ENCODE data around the gene FRMPD1.

Gene FRMPD1

GRCh38 chr9:37753489-37754190 is 102.9 kb downstream of the FRMPD1 start, which contains the start of gene TRMT10B (continued):
- TF ChIP-seq ZNF777 (tag by site-specific recombination; IDR thresholded peaks at IDR 0.05; ENCODE audit: borderline replicate concordance) (no peak), ZNF521 (tag by site-specific recombination; IDR thresholded peaks at IDR 0.05) (no peak), ZNF10 (tag by site-specific recombination; IDR thresholded peaks at IDR 0.05) (no peak), REPIN1 (tag by site-specific recombination; IDR thresholded peaks at IDR 0.05; ENCODE audit: low read depth) (no peak), ZNF768 (tag by site-specific recombination; IDR thresholded peaks at IDR 0.05) (no peak), ZNF112 (tag by site-specific recombination; IDR thresholded peaks at IDR 0.05) (no peak), ZNF529 (tag by site-specific recombination; IDR thresholded peaks at IDR 0.05; ENCODE audit: insufficient replicate concordance) (no peak), ZSCAN23 (tag by site-specific recombination; IDR thresholded peaks at IDR 0.05) (no peak), PRDM6 (tag by site-specific recombination; IDR thresholded peaks at IDR 0.05) (no peak), ZNF596 (tag by site-specific recombination; IDR thresholded peaks at IDR 0.05) (no peak), ZNF155 (tag by site-specific recombination; IDR thresholded peaks at IDR 0.05) (no peak), SP7 (tag by site-specific recombination; IDR thresholded peaks at IDR 0.05) (no peak), CTCF (tag by site-specific recombination; IDR thresholded peaks at IDR 0.05) (no peak), ZNF214 (tag by site-specific recombination; IDR thresholded peaks at IDR 0.05; ENCODE audit: borderline replicate concordance) (no peak), ZBTB7A (tag by site-specific recombination; IDR thresholded peaks at IDR 0.05; ENCODE audit: low read depth) (no peak), ZNF791 (tag by site-specific recombination; IDR thresholded peaks at IDR 0.05) (no peak), ZNF639 (tag by site-specific recombination; IDR thresholded peaks at IDR 0.05) (no peak), KLF10 (tag by site-specific recombination; IDR thresholded peaks at IDR 0.05) (no peak), ZNF707 (tag by site-specific recombination; IDR thresholded peaks at IDR 0.05) (no peak), ZNF600 (tag by site-specific recombination; IDR thresholded peaks at IDR 0.05) (peak; percentile 61), ZNF654 (tag by site-specific recombination; IDR thresholded peaks at IDR 0.05; ENCODE audit: low read depth) (no peak), ZNF2 (tag by site-specific recombination; IDR thresholded peaks at IDR 0.05) (no peak), ZBTB48 (tag by site-specific recombination; IDR thresholded peaks at IDR 0.05) (no peak), ZBTB20 (tag by site-specific recombination; IDR thresholded peaks at IDR 0.05) (peak; percentile 42; the same call in 1 of the 2 replicates), ZNF571 (tag by site-specific recombination; IDR thresholded peaks at IDR 0.05) (no peak), HOXD13 (CRISPR knock-in tag; IDR thresholded peaks at IDR 0.05; ENCODE audit: borderline replicate concordance) (no peak), ZBTB6 (tag by site-specific recombination; IDR thresholded peaks at IDR 0.05) (no peak), ELK4 (IDR thresholded peaks at IDR 0.05; ENCODE audit: borderline replicate concordance, low read depth, low read length) (no peak), PRDM1 (tag by site-specific recombination; IDR thresholded peaks at IDR 0.05) (no peak), ZNF48 (tag by site-specific recombination; IDR thresholded peaks at IDR 0.05) (no peak), ZNF184 (tag by site-specific recombination; IDR thresholded peaks at IDR 0.05) (no peak), ZNF658 (tag by site-specific recombination; IDR thresholded peaks at IDR 0.05) (no peak)
- TF ChIP-seq, protein P1, sequence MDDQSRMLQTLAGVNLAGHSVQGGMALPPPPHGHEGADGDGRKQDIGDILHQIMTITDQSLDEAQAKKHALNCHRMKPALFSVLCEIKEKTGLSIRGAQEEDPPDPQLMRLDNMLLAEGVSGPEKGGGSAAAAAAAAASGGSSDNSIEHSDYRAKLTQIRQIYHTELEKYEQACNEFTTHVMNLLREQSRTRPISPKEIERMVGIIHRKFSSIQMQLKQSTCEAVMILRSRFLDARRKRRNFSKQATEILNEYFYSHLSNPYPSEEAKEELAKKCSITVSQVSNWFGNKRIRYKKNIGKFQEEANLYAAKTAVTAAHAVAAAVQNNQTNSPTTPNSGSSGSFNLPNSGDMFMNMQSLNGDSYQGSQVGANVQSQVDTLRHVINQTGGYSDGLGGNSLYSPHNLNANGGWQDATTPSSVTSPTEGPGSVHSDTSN (CRISPR knock-in tag; IDR thresholded peaks at IDR 0.05) = no peak

Measured in HEK293 (cell line).